Measurements from ENCODE around the gene RSPH4A.

GRCh38 chr6:116570856-116571682 lies 45.2 kb upstream of the RSPH4A start, which contains the start of gene RWDD1:
- TF ChIP-seq POLR2AphosphoS5 (IDR thresholded peaks at IDR 0.05; ENCODE audit: low read depth, low read length) = peak; percentile 90
- TF ChIP-seq TAF1 (IDR thresholded peaks at IDR 0.05; ENCODE audit: low read depth, low read length) = peak; percentile 89
- TF ChIP-seq SIX5 (IDR thresholded peaks at IDR 0.05; ENCODE audit: low read depth, low read length) = 0 out of 2 replicates have a peak, but pooled peaks have one; percentile 15
- TF ChIP-seq EP300 (IDR thresholded peaks at IDR 0.05; ENCODE audit: borderline replicate concordance in 1 of 2, low read depth in 2 of 2, low read length in 2 of 2) = 0 out of 3 replicates have a peak, but pooled peaks of 1 of the 2 experiments have one; percentile 21
- TF ChIP-seq CTCF (IDR thresholded peaks at IDR 0.05; ENCODE audit: control extremely low read depth in 1 of 3, insufficient read depth in 1 of 3, low read depth in 1 of 3, low read length in 3 of 3) = peak in 1 of 3 experiments; percentile 6; a peak in 1 of 4 replicates
- no peak for TF ChIP-seq TCF12 (IDR thresholded peaks at IDR 0.05; ENCODE audit: low read depth, low read length)
- TF ChIP-seq GTF2F1 (IDR thresholded peaks at IDR 0.05; ENCODE audit: borderline replicate concordance, low read depth, low read length) = no peak
- no peak; the same call in 1 of the 2 replicates for TF ChIP-seq BACH1 (IDR thresholded peaks at IDR 0.05; ENCODE audit: low read length)

All from H1 (cell line).